Activated T-helper 1 cell treated with Interleukin-2 at 50 U/mL for 16 hours (primary cell): ENCODE data around the gene ZNF385B.

Source experiments
- DNase-seq: peaks from one replicate; pipeline ENCODE4 v3.0.0-alpha.2; 2020; ENCODE audit warnings: low read depth

Gene ZNF385B

GRCh38 chr2:179584760-179585159 is 276.7 kb downstream of the ZNF385B start:
- no peak for DNase-seq

GRCh38 chr2:179581605-179582004 is 279.8 kb downstream of the ZNF385B start:
- no peak for DNase-seq

GRCh38 chr2:179580378-179581146 is 280.9 kb downstream of the ZNF385B start:
- no peak for DNase-seq

GRCh38 chr2:179579800-179580199 is 281.6 kb downstream of the ZNF385B start:
- DNase-seq: no peak

- no peak for DNase-seq
These were observed 283.1 kb downstream of the ZNF385B start for GRCh38 chr2:179578171-179578916.

- no peak for DNase-seq
These were observed 287.3 kb downstream of the ZNF385B start for GRCh38 chr2:179574061-179574519.

GRCh38 chr2:179572544-179572943 is 288.9 kb downstream of the ZNF385B start:
- no peak for DNase-seq

- DNase-seq: no peak
These were observed 289.7 kb downstream of the ZNF385B start for GRCh38 chr2:179571721-179572120.

- DNase-seq: no peak
These were observed 290.2 kb downstream of the ZNF385B start for GRCh38 chr2:179571252-179571651.

- no peak for DNase-seq
These were observed 291.6 kb downstream of the ZNF385B start for GRCh38 chr2:179569831-179570233.

- no peak for DNase-seq
These were observed 295.6 kb downstream of the ZNF385B start for GRCh38 chr2:179565807-179566206.

- no peak for DNase-seq
These were observed 299.0 kb downstream of the ZNF385B start for GRCh38 chr2:179562330-179562885.

GRCh38 chr2:179561702-179562101 is 299.7 kb downstream of the ZNF385B start:
- DNase-seq: no peak

- no peak for DNase-seq
These were observed 301.1 kb downstream of the ZNF385B start for GRCh38 chr2:179560257-179560735.

- DNase-seq: no peak
These were observed 302.2 kb downstream of the ZNF385B start for GRCh38 chr2:179559108-179559806.

GRCh38 chr2:179558010-179558934 is 303.1 kb downstream of the ZNF385B start:
- no peak for DNase-seq

GRCh38 chr2:179556425-179556824 is 305.0 kb downstream of the ZNF385B start:
- DNase-seq: no peak

GRCh38 chr2:179555691-179556283 is 305.6 kb downstream of the ZNF385B start:
- no peak for DNase-seq

- no peak for DNase-seq
These were observed 306.6 kb downstream of the ZNF385B start for GRCh38 chr2:179554639-179555386.

GRCh38 chr2:179553382-179553781 is 308.0 kb downstream of the ZNF385B start:
- DNase-seq: no peak
